ENCODE results near the gene GPR137C. TPM values are rescaled to one million over a fixed set of nuclear protein-coding genes. Genes with fewer than 3 reads are reported as not detected.

The GPR137C gene
- polyA plus RNA-seq, 1 of the 3 experiments (the other 2 are of a cell fraction) = 0.54 TPM

DNA sequence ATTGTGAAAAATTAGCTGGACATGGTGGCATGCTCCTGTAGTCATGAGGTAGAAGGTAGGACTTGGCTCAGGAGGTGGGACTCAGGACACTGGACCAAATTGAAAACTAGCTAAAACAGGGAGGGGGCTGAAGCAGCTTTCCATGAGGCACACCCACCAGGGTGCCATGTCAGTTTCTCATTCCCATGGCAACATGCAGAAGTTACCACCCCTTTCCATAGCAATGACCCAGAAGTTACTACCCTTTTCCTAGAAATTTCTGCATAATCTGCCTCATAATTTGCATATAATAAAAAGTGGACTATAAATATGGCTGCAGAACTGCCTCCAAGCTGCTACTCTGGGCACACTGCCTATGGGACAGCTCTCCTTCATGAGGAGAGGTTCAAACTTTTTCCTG lies 104.3 kb downstream of the GPR137C start:
- no peaks in the 10 kb centered on the region for H3K27me3 ChIP-seq (ENCODE audit: insufficient read depth)
- H4K20me1 ChIP-seq (ENCODE audit: insufficient read depth) = no peaks in the 10 kb centered on the region
- ChIA-PET POLR2A (no interaction called here), CTCF (interaction anchor here (1.0 kb wide), 1 partner anchor 9 kb away, joined by 3 read pairs; no protein-coding TSS in a partner anchor)
- H3K9me2 ChIP-seq = no peaks in the 10 kb centered on the region
- H3K9me3 ChIP-seq = no peaks in the 10 kb centered on the region
- peaks cover 2% of the 10 kb centered on the region for H3F3A ChIP-seq (replicated peaks; ENCODE audit: insufficient read depth)
- TF ChIP-seq, protein P1, sequence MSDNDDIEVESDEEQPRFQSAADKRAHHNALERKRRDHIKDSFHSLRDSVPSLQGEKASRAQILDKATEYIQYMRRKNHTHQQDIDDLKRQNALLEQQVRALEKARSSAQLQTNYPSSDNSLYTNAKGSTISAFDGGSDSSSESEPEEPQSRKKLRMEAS (IDR thresholded peaks at IDR 0.05; ENCODE audit: low read depth) = no peak
- no peak for TF ChIP-seq TCF12 (IDR thresholded peaks at IDR 0.05)
- TF ChIP-seq, protein P2, sequence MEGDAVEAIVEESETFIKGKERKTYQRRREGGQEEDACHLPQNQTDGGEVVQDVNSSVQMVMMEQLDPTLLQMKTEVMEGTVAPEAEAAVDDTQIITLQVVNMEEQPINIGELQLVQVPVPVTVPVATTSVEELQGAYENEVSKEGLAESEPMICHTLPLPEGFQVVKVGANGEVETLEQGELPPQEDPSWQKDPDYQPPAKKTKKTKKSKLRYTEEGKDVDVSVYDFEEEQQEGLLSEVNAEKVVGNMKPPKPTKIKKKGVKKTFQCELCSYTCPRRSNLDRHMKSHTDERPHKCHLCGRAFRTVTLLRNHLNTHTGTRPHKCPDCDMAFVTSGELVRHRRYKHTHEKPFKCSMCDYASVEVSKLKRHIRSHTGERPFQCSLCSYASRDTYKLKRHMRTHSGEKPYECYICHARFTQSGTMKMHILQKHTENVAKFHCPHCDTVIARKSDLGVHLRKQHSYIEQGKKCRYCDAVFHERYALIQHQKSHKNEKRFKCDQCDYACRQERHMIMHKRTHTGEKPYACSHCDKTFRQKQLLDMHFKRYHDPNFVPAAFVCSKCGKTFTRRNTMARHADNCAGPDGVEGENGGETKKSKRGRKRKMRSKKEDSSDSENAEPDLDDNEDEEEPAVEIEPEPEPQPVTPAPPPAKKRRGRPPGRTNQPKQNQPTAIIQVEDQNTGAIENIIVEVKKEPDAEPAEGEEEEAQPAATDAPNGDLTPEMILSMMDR (IDR thresholded peaks at IDR 0.05) = no peak
- TF ChIP-seq FOXJ3 (CRISPR knock-in tag; IDR thresholded peaks at IDR 0.05) = no peak
- TF ChIP-seq, protein P3, sequence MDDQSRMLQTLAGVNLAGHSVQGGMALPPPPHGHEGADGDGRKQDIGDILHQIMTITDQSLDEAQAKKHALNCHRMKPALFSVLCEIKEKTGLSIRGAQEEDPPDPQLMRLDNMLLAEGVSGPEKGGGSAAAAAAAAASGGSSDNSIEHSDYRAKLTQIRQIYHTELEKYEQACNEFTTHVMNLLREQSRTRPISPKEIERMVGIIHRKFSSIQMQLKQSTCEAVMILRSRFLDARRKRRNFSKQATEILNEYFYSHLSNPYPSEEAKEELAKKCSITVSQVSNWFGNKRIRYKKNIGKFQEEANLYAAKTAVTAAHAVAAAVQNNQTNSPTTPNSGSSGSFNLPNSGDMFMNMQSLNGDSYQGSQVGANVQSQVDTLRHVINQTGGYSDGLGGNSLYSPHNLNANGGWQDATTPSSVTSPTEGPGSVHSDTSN (IDR thresholded peaks at IDR 0.05) = no peak
- TF ChIP-seq, protein P4, sequence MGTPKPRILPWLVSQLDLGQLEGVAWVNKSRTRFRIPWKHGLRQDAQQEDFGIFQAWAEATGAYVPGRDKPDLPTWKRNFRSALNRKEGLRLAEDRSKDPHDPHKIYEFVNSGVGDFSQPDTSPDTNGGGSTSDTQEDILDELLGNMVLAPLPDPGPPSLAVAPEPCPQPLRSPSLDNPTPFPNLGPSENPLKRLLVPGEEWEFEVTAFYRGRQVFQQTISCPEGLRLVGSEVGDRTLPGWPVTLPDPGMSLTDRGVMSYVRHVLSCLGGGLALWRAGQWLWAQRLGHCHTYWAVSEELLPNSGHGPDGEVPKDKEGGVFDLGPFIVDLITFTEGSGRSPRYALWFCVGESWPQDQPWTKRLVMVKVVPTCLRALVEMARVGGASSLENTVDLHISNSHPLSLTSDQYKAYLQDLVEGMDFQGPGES (IDR thresholded peaks at IDR 0.05; ENCODE audit: low read depth, low read length) = no peak
- no peak for TF ChIP-seq JUND (IDR thresholded peaks at IDR 0.05)
- no peak for TF ChIP-seq EP300 (IDR thresholded peaks at IDR 0.05; ENCODE audit: borderline replicate concordance in 1 of 2, low read depth in 1 of 2, low read length in 1 of 2)
- TF ChIP-seq TEAD4 (IDR thresholded peaks at IDR 0.05; ENCODE audit: borderline replicate concordance, insufficient read depth) = no peak
- no peak for TF ChIP-seq RAD21 (IDR thresholded peaks at IDR 0.05; ENCODE audit: low read length)
- no peak for TF ChIP-seq SIN3A (IDR thresholded peaks at IDR 0.05; ENCODE audit: borderline replicate concordance, low read depth, low read length)
- no peak for TF ChIP-seq GATA2 (CRISPR knock-in tag; IDR thresholded peaks at IDR 0.05)
- no peak for TF ChIP-seq RCOR1 (IDR thresholded peaks at IDR 0.05; ENCODE audit: low read length)
- TF ChIP-seq, protein P5, sequence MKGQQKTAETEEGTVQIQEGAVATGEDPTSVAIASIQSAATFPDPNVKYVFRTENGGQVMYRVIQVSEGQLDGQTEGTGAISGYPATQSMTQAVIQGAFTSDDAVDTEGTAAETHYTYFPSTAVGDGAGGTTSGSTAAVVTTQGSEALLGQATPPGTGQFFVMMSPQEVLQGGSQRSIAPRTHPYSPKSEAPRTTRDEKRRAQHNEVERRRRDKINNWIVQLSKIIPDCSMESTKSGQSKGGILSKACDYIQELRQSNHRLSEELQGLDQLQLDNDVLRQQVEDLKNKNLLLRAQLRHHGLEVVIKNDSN (IDR thresholded peaks at IDR 0.05; ENCODE audit: borderline replicate concordance, low read depth) = no peak
- H3K4me3 ChIP-seq (ENCODE audit: low read depth in 2 of 2, low read length in 1 of 2) = no peak overlapping the region
- no peak overlapping the region for H3K9ac ChIP-seq
- H3K27ac ChIP-seq (ENCODE audit: low read depth in 2 of 2, low read length in 1 of 2) = no peak overlapping the region
- H2AFZ ChIP-seq (ENCODE audit: low read depth) = no peak overlapping the region
- H3K36me3 ChIP-seq (replicated peaks in 1 of 2; ENCODE audit: control insufficient read depth in 1 of 2, insufficient read depth in 2 of 2, low read length in 1 of 2) = peaks cover 30 to 33% of the 10 kb centered on the region in 2 experiments
- H3K4me1 ChIP-seq (ENCODE audit: control insufficient read depth in 1 of 2, insufficient read depth in 2 of 2, low read depth in 1 of 2, low read length in 1 of 2) = no peaks in the 10 kb centered on the region
- no peaks in the 10 kb centered on the region for H3K79me2 ChIP-seq (ENCODE audit: insufficient read depth)
- DNase-seq = no peak
- no peak overlapping the region for H3K4me2 ChIP-seq

Measured in SK-N-SH (cell line).